Measurements from ENCODE around the gene SH3TC1.

The SH3TC1 gene

DNA sequence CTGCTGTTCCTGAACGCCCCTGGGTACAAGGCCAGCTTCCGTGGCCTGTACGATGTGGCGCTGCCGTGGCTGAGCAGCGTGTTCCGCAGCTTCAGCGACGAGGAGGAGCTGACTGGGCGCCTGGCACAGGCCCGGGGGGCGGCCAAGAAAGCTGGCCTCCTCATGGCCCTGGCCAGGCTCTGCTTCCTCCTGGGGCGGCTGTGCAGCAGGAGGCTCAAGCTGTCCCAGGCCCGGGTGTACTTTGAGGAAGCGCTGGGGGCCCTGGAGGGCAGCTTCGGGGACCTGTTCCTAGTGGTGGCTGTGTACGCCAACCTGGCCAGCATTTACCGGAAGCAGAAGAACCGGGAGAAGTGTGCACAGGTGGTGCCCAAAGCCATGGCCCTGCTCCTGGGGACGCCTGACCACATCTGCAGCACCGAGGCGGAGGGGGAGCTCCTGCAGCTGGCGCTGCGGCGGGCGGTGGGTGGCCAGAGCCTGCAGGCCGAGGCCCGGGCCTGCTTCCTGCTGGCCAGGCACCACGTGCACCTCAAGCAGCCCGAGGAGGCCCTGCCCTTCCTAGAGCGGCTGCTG, 28.2 kb downstream of the SH3TC1 start:
- Histone ChIP-seq H4K20me1 (ENCODE audit: low read depth, low read length) (no peaks in the 10 kb centered on the region), H3K27me3 (ENCODE audit: low read length) (no peaks in the 10 kb centered on the region), H3K4me2 (ENCODE audit: low read depth, low read length, poor library complexity, severe bottlenecking) (no peak overlapping the region), H3K4me3 (ENCODE audit: insufficient read depth, low read length, poor library complexity, severe bottlenecking) (no peak overlapping the region), H3K36me3 (ENCODE audit: low read length) (no peaks in the 10 kb centered on the region), H3K27ac (ENCODE audit: low read depth, low read length) (no peak overlapping the region), H3K9me3 (ENCODE audit: insufficient read depth, low read length) (no peaks in the 10 kb centered on the region), H3K9me2 (replicated peaks; ENCODE audit: insufficient read depth, low read length) (no peaks in the 10 kb centered on the region), H3K79me2 (ENCODE audit: insufficient read depth, low read length) (no peaks in the 10 kb centered on the region), H3F3A (ENCODE audit: insufficient read depth) (0 out of 2 replicates have a peak, but pooled peaks cover 7% of the 10 kb centered on the region), H3K9ac (ENCODE audit: low read length) (no peak overlapping the region), H2AFZ (ENCODE audit: low read depth, low read length, severe bottlenecking) (no peak overlapping the region)
- TF ChIP-seq, protein P1, sequence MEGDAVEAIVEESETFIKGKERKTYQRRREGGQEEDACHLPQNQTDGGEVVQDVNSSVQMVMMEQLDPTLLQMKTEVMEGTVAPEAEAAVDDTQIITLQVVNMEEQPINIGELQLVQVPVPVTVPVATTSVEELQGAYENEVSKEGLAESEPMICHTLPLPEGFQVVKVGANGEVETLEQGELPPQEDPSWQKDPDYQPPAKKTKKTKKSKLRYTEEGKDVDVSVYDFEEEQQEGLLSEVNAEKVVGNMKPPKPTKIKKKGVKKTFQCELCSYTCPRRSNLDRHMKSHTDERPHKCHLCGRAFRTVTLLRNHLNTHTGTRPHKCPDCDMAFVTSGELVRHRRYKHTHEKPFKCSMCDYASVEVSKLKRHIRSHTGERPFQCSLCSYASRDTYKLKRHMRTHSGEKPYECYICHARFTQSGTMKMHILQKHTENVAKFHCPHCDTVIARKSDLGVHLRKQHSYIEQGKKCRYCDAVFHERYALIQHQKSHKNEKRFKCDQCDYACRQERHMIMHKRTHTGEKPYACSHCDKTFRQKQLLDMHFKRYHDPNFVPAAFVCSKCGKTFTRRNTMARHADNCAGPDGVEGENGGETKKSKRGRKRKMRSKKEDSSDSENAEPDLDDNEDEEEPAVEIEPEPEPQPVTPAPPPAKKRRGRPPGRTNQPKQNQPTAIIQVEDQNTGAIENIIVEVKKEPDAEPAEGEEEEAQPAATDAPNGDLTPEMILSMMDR (IDR thresholded peaks at IDR 0.05; ENCODE audit: insufficient read depth, low read length, poor library complexity, severe bottlenecking), result no peak
- no peak for TF ChIP-seq EZH2phosphoT487 (conservative IDR thresholded peaks at IDR 0.05; ENCODE audit: low read length)

DNA sequence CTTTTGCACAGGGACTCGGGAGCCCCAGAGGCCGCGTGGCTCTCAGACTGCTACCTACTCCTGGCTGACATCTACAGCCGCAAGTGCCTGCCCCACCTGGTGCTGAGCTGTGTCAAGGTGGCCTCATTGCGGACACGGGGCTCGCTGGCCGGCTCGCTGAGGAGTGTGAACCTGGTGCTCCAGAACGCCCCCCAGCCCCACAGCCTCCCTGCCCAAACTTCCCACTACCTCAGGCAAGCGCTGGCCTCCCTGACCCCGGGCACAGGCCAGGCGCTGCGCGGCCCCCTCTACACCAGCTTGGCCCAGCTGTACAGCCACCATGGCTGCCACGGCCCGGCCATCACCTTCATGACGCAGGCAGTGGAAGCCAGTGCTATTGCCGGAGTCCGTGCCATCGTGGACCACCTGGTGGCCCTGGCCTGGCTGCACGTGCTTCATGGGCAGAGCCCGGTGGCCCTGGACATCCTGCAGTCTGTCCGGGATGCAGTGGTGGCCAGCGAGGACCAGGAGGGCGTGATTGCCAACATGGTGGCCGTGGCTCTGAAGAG, 28.8 kb downstream of the SH3TC1 start:
- TF ChIP-seq, protein P1 (IDR thresholded peaks at IDR 0.05; ENCODE audit: insufficient read depth, low read length, poor library complexity, severe bottlenecking), result no peak
- no peak for TF ChIP-seq EZH2phosphoT487 (conservative IDR thresholded peaks at IDR 0.05; ENCODE audit: low read length)
- H3K79me2 ChIP-seq (ENCODE audit: insufficient read depth, low read length), result no peaks in the 10 kb centered on the region
- no peak overlapping the region for H3K4me2 ChIP-seq (ENCODE audit: low read depth, low read length, poor library complexity, severe bottlenecking)
- H3K27me3 ChIP-seq (ENCODE audit: low read length), result no peaks in the 10 kb centered on the region
- no peaks in the 10 kb centered on the region for H3K9me2 ChIP-seq (replicated peaks; ENCODE audit: insufficient read depth, low read length)
- 0 out of 2 replicates have a peak, but pooled peaks cover 7% of the 10 kb centered on the region for H3F3A ChIP-seq (ENCODE audit: insufficient read depth)
- no peaks in the 10 kb centered on the region for H4K20me1 ChIP-seq (ENCODE audit: low read depth, low read length)
- H3K4me3 ChIP-seq (ENCODE audit: insufficient read depth, low read length, poor library complexity, severe bottlenecking), result no peak overlapping the region
- H2AFZ ChIP-seq (ENCODE audit: low read depth, low read length, severe bottlenecking), result no peak overlapping the region
- no peaks in the 10 kb centered on the region for H3K9me3 ChIP-seq (ENCODE audit: insufficient read depth, low read length)
- H3K27ac ChIP-seq (ENCODE audit: low read depth, low read length), result no peak overlapping the region
- no peak overlapping the region for H3K9ac ChIP-seq (ENCODE audit: low read length)
- H3K36me3 ChIP-seq (ENCODE audit: low read length), result no peaks in the 10 kb centered on the region

DNA sequence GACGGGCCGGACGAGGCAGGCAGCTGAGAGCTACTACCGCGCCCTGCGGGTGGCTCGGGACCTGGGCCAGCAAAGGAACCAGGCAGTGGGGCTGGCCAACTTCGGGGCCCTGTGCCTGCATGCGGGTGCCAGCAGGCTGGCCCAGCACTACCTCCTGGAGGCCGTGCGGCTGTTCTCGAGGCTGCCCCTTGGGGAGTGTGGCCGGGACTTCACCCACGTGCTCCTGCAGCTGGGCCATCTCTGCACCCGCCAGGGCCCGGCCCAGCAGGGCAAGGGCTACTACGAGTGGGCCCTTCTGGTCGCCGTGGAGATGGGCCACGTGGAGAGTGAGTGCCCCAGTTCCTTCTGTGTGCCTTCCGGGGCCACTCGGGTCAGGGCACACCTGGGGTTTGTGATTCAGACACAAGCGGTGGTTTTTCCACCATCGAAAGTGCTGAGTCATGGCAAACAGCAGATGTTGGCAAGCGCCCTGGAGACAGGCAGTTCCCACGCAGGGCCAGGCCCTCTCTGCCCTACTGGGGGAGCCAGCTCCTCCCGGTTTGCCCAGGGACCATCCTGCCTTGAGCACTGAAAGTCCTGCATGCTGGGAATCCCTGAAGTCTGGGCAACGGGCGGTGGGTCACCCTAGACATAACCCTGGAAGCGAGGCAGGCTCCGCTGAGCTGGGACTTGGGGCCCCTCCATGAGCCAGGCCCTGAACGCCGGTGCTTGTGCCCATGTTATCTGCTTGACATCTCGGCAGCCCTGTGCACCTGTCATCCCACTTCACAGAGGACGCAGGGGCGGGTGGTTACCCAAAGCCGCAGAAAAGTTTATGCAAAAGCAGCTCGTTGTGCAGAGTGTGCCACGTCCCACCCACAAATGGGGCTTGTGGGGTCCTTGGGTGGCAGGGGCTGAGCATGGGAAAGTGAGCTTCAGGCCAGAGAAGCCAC, 29.5 kb downstream of the SH3TC1 start:
- Histone ChIP-seq H3K36me3 (ENCODE audit: low read length) (no peaks in the 10 kb centered on the region), H3K9ac (ENCODE audit: low read length) (no peak overlapping the region; the same call in 1 of the 2 replicates), H3F3A (ENCODE audit: insufficient read depth) (0 out of 2 replicates have a peak, but pooled peaks cover 7% of the 10 kb centered on the region), H3K9me2 (replicated peaks; ENCODE audit: insufficient read depth, low read length) (no peaks in the 10 kb centered on the region), H3K27ac (ENCODE audit: low read depth, low read length) (peak overlapping the region; percentile 64), H3K27me3 (ENCODE audit: low read length) (no peaks in the 10 kb centered on the region), H4K20me1 (ENCODE audit: low read depth, low read length) (no peaks in the 10 kb centered on the region), H3K4me3 (ENCODE audit: insufficient read depth, low read length, poor library complexity, severe bottlenecking) (no peak overlapping the region), H3K79me2 (ENCODE audit: insufficient read depth, low read length) (no peaks in the 10 kb centered on the region), H2AFZ (ENCODE audit: low read depth, low read length, severe bottlenecking) (no peak overlapping the region), H3K4me2 (ENCODE audit: low read depth, low read length, poor library complexity, severe bottlenecking) (peak overlapping the region; percentile 29), H3K9me3 (ENCODE audit: insufficient read depth, low read length) (no peaks in the 10 kb centered on the region)
- no peak for TF ChIP-seq EZH2phosphoT487 (conservative IDR thresholded peaks at IDR 0.05; ENCODE audit: low read length)
- TF ChIP-seq, protein P1 (IDR thresholded peaks at IDR 0.05; ENCODE audit: insufficient read depth, low read length, poor library complexity, severe bottlenecking), result no peak

Measured in SU-DHL-6 (cell line).